GM13976 (cell line): Measurements from ENCODE around the gene TALDO1.

Experiments
- DNase-seq: peaks from one replicate; pipeline ENCODE4 v3.0.0; 2012; ENCODE audit warnings: low spot score
- in situ Hi-C: fragments of 300-500 bp; cut with MboI; formaldehyde crosslinking; loops from one replicate; pipeline ENCODE4 v1.12.0; 2022; ENCODE audit warnings: low sequenced_read_pairs, mixed read lengths, inconsistent platforms; ENCODE audit not compliant: unreplicated experiment
- TF ChIP-seq, protein P1 (sequence below): IDR thresholded peaks from 2 replicates; pipeline ENCODE4 v1.5.1; 2012; ENCODE audit warnings: borderline replicate concordance, mild to moderate bottlenecking; ENCODE audit not compliant: insufficient read depth; ENCODE audit errors: extremely low read depth, missing control alignments, control extremely low read depth

The TALDO1 gene

DNA sequence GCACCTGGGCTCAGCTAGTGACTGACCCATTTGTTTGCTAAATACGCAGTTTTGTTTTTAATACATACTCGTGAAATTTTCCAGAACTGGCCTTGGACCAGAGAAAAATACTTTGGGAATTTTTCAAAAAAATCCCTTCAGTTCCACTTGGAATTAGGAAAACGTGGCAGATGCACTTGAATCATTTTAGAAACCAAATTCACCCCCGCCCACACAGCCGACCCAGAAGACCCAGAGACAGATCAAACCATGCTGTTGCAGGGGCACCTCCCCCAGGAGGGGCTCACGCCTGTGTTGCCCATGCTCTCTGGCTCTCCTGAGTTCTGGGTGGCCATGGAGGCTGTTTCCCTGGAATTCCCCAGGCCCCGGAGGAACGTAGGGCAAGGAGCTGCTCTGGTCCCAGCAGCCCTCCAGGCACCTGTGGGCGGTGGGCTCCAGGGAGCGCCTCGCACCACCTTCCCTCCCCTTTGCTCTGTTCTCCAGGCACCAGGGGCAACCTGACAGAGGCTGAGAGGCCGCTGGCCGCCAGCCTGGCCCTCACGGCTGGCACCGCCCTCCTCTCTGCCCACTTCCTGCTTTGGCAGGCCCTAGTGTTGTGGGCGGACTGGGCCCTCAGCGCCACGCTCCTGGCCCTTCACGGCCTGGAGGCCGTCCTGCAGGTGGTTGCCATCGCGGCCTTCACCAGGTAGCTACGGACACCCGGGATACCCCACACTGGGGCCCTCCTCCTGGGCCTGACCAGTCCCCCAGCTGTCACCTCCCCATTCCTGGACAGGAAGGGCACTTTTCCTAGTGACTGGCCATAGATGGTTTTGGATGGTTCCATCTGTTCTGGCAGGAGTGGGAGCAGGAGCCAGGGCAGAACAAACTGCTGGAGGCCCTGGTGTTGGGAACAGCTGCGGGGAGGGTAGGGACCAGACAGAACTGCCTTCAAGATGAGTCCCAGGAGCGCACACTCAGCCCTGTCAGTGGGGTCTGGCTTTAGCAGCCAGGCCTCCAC, 44.5 kb upstream of the TALDO1 start:
- in situ Hi-C loops, result no loop called here
- TF ChIP-seq, protein P1, sequence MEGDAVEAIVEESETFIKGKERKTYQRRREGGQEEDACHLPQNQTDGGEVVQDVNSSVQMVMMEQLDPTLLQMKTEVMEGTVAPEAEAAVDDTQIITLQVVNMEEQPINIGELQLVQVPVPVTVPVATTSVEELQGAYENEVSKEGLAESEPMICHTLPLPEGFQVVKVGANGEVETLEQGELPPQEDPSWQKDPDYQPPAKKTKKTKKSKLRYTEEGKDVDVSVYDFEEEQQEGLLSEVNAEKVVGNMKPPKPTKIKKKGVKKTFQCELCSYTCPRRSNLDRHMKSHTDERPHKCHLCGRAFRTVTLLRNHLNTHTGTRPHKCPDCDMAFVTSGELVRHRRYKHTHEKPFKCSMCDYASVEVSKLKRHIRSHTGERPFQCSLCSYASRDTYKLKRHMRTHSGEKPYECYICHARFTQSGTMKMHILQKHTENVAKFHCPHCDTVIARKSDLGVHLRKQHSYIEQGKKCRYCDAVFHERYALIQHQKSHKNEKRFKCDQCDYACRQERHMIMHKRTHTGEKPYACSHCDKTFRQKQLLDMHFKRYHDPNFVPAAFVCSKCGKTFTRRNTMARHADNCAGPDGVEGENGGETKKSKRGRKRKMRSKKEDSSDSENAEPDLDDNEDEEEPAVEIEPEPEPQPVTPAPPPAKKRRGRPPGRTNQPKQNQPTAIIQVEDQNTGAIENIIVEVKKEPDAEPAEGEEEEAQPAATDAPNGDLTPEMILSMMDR, result no peak
- DNase-seq, result no peak

DNA sequence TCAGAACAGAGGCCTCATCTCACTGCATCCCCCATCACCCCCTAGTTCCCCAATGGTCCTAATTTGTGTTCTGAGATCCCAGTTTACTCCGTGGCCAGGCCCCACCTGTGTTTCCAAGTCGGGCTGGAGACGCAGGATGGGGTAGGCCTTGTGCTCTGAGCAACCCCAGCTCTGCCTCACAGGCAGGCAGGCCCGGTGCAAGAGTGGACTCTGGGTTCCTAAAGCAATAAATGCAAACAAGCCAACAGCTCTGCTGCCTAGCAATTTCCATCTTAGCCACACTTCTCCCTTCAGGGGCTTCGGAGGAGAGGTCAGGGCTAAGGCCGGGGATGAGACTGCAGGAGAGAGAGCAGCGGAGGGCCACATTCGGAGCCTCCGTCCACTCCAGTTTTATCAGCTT, 43.8 kb upstream of the TALDO1 start:
- DNase-seq, result no peak
- TF ChIP-seq, protein P1, result no peak
- in situ Hi-C loops, result no loop called here

DNA sequence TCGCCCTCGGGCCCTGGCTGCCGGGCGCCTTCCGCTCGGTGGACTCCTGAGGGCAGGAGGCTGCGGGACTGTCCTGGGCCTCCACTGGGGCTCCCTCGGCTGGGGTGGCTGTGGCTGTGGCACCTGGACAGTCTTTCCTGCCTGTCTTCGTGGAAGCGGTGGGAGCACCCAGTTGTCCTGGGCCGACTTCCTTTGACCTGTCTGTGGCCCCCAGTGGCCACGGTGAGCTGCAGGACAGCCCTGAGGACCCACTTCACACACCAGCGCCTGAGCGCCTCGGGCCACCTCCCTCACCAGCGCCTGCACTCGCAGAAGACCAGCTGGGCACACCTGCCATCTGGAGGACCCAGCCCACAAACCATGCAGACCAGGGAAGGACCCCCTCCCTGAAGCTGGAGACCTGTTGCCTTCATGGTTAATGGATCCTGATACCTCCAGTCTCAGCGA, 43.0 kb upstream of the TALDO1 start:
- in situ Hi-C loops, result no loop called here
- DNase-seq, result no peak
- TF ChIP-seq, protein P1, result no peak

DNA sequence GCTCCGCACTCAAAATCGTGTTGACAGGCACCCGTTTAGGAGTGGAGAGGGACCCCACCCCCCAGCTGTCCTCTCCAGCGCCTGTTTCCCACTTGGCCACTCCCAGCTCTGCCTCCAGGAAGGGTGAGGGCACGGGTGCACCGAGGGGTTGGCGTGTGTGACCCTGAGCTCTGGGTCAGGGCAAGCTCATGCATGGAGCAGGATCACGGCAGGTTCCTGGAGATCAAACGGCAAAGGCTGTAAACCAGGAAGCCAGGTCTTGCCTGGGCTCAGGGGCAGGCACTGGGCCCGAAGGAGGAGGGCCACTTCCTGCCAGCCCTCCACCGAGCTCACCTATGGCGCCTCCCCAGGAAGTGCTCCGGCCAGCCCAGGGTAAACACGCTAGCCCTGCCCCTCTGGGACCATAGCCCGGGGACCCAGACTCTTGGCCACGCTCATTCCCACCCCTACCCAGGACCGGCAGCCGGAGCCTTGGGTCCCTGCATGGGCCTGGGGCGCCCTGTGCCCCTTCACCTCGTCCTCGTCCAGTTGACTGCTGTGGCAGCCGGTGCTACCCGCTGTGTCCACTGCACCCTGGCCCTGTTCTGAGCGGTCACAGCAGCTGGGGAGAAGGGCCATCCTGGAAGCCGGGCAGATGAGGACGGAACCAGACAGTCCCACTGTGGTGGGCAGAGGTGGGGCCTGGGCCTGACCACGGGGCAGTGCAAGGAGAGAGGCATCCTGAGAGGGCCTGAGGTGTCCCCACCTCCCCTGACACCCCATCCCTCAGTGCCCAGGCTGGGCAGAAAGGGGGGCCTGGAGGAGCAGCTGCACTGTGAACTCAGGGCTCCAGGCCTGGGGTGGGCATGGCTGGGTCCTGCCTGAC, 42.3 kb upstream of the TALDO1 start:
- no peak for DNase-seq
- in situ Hi-C loops, result no loop called here
- TF ChIP-seq, protein P1, result no peak

DNA sequence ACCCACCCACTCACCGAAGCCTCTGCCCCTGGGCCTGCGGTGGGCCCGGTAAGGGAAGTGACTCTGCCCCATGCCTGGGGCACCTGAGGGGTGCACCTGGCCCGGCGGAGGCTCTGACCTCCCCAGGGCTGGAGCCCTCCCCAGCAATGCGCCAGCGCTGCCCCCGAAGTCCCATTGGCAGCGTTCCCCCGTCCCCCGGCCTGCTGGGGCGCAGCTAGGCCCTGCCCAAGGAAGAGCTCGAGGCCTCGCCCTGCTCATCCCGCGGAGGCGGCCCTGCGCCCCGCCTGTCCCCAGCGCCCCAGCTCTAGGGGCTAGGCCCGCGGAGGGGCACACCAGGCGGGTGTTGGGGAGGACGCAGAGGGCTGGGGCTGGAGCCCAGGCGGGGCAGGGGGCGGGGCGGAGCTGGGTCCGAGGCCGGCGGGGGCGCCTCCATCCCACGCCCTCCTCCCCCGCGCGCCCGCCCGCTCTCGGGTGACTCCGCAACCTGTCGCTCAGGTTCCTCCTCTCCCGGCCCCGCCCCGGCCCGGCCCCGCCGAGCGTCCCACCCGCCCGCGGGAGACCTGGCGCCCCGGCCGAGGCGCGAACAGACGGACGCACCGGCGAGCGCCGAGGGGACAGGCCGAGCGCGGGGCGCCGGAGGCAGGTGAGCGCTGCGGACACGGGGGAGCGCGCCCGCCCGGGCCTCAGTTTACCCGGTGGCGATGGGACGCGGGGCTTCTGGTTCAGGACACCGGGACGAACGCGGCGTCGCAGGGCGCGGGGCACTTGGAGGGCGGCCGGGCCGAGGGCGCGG, 41.4 kb upstream of the TALDO1 start, which contains the start of gene EPS8L2:
Gene EPS8L2, plus strand, starts transcription at position 586 of the 793 bp plus-strand sequence. CDS start 3,177 bp downstream, outside the sequence.
- DNase-seq, result no peak
- in situ Hi-C loops, result no loop called here
- TF ChIP-seq, protein P1, result no peak
